GM21529 (cell line): Measurements from ENCODE around the gene MCM8.

ENCODE experiments used
- ATAC-seq: cut with Tn5 transposase; IDR thresholded peaks from one replicate; pipeline ENCODE4 v1.9.1; 2021; ENCODE audit not compliant: unreplicated experiment

The MCM8 gene

DNA sequence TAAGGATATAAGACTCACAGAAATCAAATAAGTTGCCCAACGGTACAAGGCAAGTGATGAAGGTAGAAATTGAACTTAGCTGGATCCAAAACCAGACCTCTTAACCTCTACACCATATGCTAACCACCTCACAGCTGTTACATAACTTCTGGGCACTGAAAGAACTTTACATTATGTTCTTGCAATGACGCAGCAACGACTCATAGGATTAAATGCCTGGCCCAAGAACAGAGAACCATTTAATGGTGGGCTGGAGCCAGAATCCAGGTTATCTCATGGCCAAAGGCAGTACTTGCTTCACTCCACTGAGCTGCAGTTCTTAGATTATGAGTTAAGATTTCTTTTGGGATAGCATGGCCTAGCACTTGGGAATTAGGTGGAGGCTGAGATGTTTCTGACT, 4.5 kb upstream of the MCM8 start:
- ATAC-seq, result no peak

DNA sequence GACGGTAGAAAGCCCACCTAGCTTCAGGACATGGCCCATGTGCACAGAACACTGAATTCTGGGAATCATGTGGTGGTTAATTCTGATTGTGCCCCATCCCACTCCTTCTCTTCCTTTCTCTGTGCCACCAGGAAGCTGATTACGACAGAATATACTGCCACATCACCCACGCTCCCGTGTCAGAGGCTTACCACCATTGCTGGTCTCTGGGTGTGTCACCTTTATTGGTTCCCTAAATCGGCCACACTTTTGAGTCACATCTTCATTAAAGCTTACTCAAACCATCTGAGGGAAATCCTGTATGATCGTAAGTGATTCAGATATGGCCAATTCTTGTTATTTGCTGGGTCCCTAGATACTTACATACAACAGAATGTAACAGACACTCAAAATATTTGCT, 3.2 kb upstream of the MCM8 start:
- no peak for ATAC-seq

DNA sequence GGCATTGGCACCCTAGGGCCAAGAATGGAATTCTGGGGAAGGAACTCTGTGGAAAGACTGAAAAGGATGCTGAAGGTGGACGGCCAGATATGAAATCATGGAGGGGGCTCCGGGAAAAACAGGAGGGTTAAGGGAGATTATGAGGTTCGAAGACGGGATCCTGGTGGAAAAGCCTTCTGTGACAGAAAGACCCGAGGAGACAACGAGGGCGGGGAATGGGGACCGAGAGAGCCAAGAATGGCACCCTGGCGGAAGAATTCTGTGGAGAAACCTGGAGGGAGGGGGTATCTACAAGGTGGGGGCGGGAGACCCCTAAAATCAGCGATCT, 545 bp upstream of the MCM8 start:
- ATAC-seq, result no peak

DNA sequence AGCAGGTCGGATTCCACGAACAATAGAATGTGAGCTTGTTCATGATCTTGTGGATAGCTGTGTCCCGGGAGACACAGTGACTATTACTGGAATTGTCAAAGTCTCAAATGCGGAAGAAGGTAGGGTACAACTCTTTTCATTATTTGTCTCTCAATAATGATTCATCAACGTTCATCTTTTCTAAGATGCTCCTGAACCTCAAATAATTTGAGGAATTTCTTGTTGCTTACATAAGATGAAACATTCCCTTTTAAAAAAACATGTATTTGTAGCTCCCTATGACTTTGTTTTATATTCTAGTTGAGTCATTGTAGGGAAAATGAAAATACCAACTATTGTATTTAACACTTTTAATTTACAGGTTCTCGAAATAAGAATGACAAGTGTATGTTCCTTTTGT, 17.0 kb downstream of the MCM8 start:
- ATAC-seq, result no peak

DNA sequence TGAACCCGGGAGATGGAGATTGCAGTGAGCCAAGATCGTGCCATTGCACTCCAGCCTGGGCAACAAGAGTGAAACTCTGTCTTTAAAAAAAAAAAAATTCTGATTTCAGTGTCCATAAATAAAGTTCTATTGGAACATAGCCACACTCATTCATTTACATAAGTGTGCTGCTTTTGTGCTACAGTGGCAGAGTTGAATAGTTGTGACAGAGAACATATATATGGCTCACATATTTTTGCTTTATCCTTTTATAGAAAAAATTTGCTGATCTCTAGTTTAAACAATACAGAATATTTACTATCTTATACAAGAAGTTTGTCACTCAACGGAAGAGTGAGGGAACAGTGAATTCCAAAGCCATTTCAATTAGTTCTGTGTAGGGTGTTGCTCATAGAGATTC, 18.0 kb downstream of the MCM8 start:
- ATAC-seq, result no peak

DNA sequence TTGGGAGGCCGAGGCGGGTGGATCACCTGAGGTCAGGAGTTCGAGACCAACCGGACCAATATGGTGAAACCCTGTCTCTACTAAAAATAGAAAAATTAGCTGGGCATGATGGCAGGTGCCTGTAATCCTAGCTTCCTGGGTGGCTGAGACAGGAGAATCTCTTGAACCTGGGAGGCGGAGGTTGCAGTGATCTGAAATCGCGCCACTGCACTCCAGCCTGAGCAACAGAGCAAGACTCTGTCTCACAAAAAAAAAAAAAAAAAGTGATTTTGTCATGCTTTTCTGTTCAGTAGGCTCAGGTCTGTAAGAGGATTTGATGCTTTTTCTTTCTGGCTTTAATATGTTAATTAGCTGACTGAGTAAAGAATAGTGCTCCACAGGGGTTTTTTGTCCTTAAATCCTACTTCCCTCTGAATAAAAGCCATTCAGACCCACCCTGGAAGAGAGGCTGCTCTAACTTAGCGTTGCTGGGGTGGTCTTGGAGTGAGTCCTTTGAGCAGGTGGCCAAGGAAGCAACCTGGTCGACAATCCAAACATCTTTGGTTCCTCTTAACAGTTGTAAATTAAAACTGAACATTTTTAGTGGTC, 19.0 kb downstream of the MCM8 start:
- ATAC-seq, result no peak

DNA sequence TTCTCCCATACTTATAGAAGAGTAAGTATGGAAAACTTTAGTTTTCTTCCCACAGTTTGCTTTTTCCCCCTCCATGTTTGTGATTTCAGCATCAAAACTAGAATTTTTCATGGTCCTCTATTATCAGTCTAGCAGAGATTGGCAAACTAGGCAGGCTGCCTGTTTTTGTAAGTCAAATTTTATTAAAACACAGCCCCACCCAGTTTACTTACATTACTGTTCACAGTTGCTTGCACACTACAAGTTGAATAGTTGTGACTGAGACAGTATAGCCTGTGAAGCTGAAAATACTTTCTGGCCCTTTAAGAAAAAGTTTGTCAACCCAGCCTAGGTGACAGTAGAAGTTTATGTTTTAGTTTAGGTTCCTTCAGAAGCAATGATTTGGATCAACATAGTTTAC, 19.5 kb downstream of the MCM8 start:
- ATAC-seq, result no peak

DNA sequence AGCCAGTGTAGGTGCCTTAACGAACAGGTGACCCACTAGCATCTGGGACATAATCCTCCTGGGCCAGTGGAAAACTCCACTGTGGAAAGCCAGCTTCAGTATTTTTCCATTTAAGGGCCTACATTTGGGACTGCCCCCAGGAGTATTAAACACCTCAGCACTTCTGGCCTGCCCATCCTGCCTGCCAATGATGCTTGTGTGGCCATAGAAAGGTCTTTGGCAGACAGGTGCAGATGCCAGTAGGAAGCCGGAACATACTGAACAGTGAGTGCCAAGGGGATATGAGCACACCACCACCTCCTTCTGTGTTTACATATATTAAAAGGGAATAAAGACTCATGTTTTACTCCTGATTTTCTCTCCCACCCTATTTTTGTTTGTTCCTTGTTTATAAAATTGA, 19.9 kb downstream of the MCM8 start:
- ATAC-seq, result no peak

DNA sequence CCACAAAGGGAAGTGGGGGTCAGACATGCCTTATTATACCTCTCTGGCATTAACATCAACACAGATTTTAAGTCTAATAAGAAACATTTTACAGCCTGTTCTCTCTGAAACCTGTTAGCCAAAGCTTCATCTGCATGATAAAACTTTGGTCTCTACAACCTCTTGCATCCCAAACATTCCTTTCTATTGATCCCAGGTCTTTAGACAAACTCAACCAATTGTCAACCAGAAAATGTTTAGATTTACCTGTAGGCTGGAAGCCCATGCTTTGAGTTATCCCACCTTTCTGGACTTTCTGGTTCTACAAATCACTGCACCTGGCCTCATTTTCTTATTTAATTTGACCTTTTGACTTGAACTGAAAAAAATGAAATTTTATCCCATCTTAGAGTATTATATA, 20.8 kb downstream of the MCM8 start:
- no peak for ATAC-seq

DNA sequence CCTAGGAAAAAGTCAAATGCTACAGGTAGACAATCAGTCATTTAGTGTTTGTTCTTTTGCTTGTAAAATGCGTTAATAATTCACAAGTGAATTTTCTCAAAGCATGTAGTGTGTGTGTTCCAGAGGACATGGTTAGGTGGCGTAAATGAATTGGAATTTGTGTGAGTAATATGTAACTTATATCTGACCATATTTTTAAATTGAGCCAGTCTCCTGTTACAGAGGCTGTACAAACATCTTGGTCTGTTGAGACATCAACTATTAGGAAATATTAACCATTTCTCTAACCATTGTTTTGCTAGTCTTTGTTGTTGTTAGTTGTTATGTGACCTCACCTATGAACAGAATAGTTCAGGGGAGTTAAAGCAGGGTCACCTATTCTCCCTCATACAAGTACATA, 22.7 kb downstream of the MCM8 start:
- ATAC-seq, result no peak

DNA sequence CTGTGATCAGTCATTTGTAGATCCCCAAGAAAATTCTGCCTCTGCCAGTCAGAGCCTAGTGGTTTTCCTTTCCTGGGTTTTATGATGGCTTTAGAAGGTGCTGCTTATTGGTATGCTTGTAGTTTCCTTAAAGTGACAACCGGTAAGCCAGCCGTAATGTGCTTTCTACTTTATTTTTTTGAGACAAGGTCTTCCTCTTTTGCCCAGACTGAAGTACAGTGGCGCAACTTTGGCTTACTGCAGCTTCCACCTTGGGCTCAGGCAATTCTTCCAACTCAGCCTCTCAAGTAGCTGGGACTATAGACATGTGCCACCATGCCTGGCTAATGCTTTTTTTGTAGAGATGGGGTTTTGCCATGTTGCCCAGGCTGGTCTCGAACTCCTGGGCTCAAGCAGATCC, 23.5 kb downstream of the MCM8 start:
- no peak for ATAC-seq

DNA sequence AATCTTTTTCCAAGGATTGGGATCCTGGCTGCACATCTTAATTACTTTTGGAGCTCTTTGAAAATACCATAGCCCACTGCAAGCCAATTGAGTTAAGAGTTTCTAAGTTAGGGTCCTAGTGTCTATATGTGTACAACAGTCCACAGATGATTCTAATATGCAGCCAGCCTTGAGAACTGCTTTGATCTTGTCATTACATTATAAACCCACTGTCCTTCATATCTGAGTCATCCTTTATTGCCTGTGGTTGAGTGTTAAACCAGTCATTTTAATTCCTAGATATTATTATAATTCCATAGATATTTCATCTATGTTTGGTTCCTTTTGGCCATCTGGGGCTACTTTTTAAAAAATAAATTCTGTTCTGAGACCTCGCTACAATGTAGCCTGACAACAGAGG, 24.1 kb downstream of the MCM8 start:
- ATAC-seq, result no peak

DNA sequence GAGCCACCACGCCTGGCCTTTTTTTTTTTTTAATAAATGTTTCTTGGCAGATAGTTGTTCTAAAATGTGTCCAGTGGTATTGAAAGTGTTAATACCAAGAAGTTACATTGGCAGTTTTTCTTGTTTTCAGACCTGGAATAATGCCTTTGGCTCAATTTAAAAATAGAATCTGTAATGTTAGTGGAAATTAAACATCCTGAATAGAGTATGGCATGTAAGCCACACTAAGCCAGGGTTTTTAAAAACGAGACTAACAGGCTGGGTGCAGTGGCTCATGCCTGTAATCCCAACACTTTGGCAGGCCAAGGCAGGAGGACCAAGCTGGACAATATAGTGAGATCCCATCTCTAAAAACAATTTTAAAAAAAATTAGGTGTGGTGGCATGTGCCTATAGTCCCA, 25.3 kb downstream of the MCM8 start:
- ATAC-seq, result no peak

DNA sequence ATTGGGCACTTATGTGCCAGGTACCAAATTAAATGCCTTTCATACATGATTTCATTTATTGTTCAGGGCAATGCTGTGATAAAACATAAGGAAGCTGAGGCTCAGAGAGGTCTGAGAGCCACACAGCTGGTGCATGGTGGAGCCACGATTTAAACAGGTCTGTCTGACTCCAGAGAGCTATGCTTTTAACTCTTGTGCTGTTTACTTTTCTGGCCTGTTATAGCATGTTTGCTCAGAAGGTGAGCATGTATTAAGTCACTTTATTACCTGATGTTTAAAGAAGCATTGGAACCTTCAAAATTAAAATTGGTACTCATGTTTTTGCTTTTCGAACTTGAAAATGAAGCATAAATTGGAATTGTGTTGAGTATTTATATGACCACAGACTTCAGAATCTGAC, 26.8 kb downstream of the MCM8 start:
- ATAC-seq, result no peak

DNA sequence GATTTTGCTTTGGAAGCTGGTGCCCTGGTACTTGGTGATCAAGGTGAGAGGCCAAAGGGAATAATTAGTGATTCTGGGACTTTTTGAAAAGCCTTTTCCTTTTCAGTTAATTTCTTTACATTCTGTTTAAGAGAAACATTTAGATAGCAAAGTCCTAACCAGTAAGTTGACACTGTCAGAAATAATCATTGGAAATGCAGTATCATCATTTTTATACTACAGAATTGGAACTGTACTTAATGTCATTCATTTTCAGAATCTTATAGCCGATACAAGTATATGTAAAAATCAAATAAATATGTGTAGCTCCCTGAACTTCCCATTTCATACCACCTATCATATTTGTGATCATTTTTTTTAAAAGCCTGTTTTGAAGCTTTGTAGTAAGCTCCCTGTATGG, 27.5 kb downstream of the MCM8 start:
- ATAC-seq, result no peak

DNA sequence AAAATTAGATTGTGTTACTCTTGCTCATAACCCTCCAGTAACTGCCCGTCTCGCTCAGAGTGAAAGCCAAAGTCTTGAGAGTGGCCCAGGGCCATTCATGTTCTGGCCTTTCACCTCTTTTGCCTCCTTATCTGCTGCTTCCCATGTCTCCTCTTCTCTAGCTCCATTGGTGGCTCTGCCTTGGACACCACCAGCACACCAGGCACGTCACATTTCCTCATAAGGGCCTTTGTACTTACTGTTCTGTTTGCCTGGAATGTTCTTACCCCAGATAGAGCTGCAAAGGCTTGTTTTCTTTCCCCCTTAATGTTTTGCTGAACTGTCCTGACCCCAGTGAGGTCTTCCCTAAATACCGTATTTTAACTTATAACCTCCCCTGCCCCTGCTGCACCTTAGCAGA, 29.3 kb downstream of the MCM8 start:
- ATAC-seq, result no peak

DNA sequence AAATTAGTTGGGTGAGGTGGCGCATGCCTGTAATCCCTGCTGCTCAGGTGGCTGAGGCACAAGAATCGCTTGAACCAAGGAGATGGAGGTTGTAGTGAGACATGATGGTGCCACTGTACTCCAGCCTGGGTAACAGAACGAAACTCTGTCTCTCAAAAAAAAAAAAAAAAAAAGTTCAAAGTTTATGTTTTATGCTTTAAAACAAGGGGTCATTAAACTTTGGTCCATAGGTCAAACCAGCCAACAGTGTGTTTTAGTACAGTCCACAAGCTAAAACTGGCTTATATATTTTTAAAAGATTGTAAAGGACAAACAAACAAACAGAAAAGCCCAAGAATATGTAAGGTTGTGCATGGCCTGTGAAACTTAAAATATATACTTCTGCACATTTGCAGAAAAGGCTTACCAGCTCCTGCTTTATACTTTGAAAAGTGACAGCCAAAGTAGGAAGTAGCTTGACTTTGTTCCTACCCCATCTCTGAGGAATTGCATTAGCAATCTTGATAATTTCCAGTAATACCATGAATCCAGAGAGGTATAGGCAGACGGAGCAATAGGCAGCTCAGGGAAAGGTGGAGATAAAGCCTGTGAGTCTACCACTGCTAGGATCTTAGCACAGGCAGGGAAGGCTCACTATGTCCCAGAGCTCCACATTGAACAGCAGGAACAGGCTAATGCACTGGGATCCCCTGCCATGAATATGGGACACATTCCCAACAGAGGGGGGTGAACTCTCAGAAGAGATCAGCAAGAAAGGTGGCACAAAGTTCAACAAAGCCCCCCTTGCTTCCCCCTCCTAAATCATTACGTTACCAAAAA, 30.5 kb downstream of the MCM8 start:
- ATAC-seq, result no peak

DNA sequence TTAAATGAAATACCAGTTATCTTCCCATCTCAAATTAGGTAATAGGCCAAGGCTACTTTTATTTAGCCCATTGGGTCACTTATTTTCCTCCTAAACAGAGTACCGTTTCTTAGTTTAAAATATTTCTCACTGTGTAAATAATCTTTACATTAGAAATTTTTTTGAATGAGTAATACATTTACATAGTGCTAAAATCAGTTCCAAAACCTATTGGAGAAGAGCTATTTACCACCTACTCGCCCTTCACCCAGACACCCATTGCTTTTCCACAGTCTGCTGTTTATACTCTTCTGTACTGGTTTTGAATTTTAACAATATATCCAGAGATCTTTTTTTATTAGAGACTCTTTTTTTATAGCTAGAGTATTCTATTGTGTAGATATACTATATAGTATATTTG, 36.9 kb downstream of the MCM8 start:
- ATAC-seq, result no peak

DNA sequence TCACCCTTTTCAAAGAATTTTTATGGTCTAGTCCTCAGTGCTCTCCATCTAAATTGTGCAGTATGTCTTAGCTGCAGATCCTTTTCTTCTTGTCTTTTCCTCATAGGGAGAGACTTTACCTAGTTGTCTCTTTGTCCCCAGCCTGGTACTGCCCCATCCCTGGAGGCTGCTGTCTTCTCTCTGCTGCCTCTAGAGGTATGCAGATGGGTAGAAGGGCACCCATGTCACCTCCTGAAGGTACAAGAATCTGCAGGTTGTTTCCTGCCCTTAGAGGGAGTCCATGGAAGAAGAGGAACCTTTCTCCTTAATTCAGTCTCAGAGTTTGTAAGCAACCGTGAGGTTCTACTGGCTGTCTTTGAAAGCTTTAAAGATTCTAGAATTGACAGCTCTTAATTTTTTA, 39.1 kb downstream of the MCM8 start:
- ATAC-seq, result no peak

DNA sequence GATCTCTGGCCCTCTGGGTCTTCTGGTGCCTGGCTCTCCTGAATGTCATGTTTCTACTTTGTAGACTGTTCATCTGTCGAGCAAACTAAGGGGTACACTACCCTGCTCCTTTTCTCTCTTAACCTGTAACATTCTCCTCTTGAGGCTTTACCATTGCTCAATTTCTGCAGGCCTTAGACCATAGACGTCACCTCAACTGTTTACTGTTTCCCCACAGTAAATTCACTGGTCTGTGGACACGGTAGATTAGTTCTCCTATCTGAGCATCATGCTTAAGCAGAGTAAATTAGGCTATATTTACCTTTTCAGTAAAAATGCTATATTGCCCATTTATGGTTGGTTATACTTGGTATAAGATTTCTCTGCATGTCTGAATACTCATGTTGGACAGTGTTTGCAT, 40.5 kb downstream of the MCM8 start:
- ATAC-seq, result no peak

DNA sequence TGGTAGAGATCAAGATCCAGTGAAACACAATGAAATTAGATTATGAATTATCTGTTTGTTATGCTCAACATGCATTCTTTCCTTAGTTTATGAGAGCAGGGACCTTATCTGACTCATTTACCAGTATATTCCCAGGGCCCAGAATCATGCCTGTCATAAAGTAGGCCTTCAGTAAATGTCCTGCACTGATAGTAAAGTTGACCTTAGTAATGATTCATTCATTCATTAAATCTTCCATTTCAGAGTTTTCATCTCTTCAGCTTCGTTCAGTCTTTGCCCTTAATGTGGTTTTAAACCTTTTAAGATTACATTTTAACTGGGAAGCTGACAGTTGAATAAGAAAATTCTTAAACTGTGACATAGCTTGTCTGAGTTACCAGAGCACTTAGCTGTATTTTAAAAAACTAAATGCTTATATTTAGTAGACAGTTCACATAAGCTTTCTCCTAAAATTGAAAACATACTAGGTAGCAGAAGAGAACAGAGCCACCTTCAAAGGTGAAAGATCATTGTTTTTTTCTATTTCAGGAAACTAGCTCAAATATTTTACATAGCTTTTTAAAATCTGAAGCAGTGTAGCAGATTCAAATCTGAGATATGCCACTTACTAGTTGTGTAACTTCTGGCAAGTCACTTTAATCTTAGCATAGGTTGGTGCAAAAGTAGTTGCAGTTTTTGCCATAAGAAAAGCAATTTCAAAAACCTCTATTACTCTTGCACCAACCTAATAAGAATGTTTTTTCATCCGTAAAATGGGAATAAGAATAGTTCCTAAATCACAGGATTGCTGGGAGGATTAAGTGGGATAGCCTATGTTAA, 41.4 kb downstream of the MCM8 start:
- no peak for ATAC-seq

DNA sequence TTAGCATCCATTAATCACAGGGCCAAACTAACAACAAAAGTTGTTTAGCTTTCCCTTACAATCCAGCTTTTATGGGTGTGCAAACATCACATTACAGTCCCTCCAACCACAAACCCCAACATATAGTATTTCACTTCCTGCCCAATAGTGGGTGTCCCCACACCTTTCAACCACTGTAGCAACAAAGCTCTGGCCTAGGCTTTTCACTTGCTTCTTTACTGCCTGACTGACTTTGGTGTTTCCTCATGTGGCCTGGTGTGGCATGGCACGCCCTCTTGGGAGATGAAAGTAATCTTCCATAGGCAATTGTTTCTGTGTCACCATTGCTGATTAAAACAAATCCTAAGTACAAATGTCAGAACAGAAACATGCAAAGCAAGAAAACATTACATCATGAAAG, 46.3 kb downstream of the MCM8 start:
- ATAC-seq, result peak; percentile 93
